ENCODE results near the gene NDST4. TPM values are rescaled to one million over a fixed set of nuclear protein-coding genes. Genes with fewer than 3 reads are reported as not detected.

NDST4 gene
- total and polyA plus RNA-seq, 2 of the 4 experiments (the other 2 are of a cell fraction): not detected

GRCh38 chr4:114860786-114861185 is 252.6 kb downstream of the NDST4 start:
- Histone ChIP-seq H2BK5ac (ENCODE audit: low read depth, low read length, poor library complexity, severe bottlenecking) (no peak overlapping the region), H3K4me1 (ENCODE audit: control insufficient read depth, insufficient read depth, low read length) (no peaks in the 10 kb centered on the region), H3K23ac (ENCODE audit: low read depth, low read length) (no peak overlapping the region), H3K56ac (ENCODE audit: extremely low read depth, insufficient read depth, low read length) (no peak overlapping the region), H2AK5ac (ENCODE audit: low read depth, low read length) (no peak overlapping the region), H4K20me1 (ENCODE audit: insufficient read depth, low read length) (no peaks in the 10 kb centered on the region), H3K4me3 (ENCODE audit: insufficient read depth, low read depth, low read length) (no peak overlapping the region), H2BK15ac (ENCODE audit: low read depth, low read length) (no peak overlapping the region), H3K4me2 (ENCODE audit: low read depth, low read length) (no peak overlapping the region), H4K5ac (ENCODE audit: low read depth, low read length) (no peak overlapping the region), H2BK20ac (ENCODE audit: low read depth, low read length) (no peak overlapping the region), H3K4ac (ENCODE audit: low read depth, low read length) (no peak overlapping the region), H3K14ac (replicated peaks; ENCODE audit: low read depth, low read length) (no peak overlapping the region), H4K91ac (ENCODE audit: insufficient read depth, low read depth, low read length) (no peak overlapping the region), H2AFZ (replicated peaks; ENCODE audit: low read length, poor library complexity) (no peak overlapping the region), H3K9me1 (ENCODE audit: insufficient read depth, low read length) (no peaks in the 10 kb centered on the region), H3K27me3 (ENCODE audit: control insufficient read depth, insufficient read depth, low read length) (no peaks in the 10 kb centered on the region), H3K9ac (ENCODE audit: low read depth, low read length) (no peak overlapping the region), H3K79me1 (ENCODE audit: low read depth in 1 of 2, low read length in 2 of 2) (no peaks in the 10 kb centered on the region), H3K27ac (ENCODE audit: insufficient read depth, low read length) (no peak overlapping the region), H2BK120ac (ENCODE audit: low read depth, low read length) (no peak overlapping the region), H3K36me3 (ENCODE audit: control insufficient read depth, insufficient read depth, low read length) (no peaks in the 10 kb centered on the region), H3K9me3 (ENCODE audit: control insufficient read depth, insufficient read depth, low read length) (no peaks in the 10 kb centered on the region), H2AK9ac (replicated peaks; ENCODE audit: low read depth, low read length, poor library complexity) (no peak overlapping the region), H3K18ac (ENCODE audit: low read depth, low read length) (no peak overlapping the region), H4K8ac (ENCODE audit: low read depth in 2 of 2, low read length in 2 of 2) (no peak overlapping the region)
- DNase-seq (no peak), ATAC-seq (ENCODE audit: low read depth) (no peak)
- in situ Hi-C loops (cut with MboI; ENCODE audit: low sequenced_read_pairs) (no loop called here), dilution Hi-C loops (cut with HindIII; ENCODE audit: low sequenced_read_pairs, unreplicated experiment) (no loop called here), intact Hi-C loops (cut with micrococcal nuclease) (no loop called here)
- no CpG with 5 or more reads among the region's 1 CpG for WGBS, 2 experiments (ENCODE audit: extremely low coverage in 2 of 2, insufficient read length in 1 of 2)
- CTCF ChIA-PET: interaction anchor here (0.7 kb wide), 1 partner anchor 308 kb away, joined by 3 read pairs; no protein-coding TSS in a partner anchor
- POLR2A ChIA-PET (ENCODE audit: unreplicated experiment): no interaction called here
- no peak for TF ChIP-seq MAZ (IDR thresholded peaks at IDR 0.05; ENCODE audit: borderline replicate concordance, low read depth, low read length)
- no peak for TF ChIP-seq NFE2L2 (IDR thresholded peaks at IDR 0.05; ENCODE audit: low read depth, low read length)
- TF ChIP-seq RAD21 (IDR thresholded peaks at IDR 0.05; ENCODE audit: low read length): no peak
- TF ChIP-seq SMC3 (IDR thresholded peaks at IDR 0.05; ENCODE audit: low read depth, low read length): no peak
- no peak for TF ChIP-seq CEBPB (IDR thresholded peaks at IDR 0.05; ENCODE audit: low read depth, low read length)
- no peak for TF ChIP-seq POLR2A (IDR thresholded peaks at IDR 0.05; ENCODE audit: low read depth, low read length)
- TF ChIP-seq MXI1 (IDR thresholded peaks at IDR 0.05; ENCODE audit: borderline replicate concordance, low read depth, low read length): no peak
- no peak for TF ChIP-seq ELK1 (IDR thresholded peaks at IDR 0.05; ENCODE audit: borderline replicate concordance, low read depth, low read length)
- no peak for TF ChIP-seq RCOR1 (IDR thresholded peaks at IDR 0.05; ENCODE audit: insufficient replicate concordance, low read length)
- TF ChIP-seq BHLHE40 (IDR thresholded peaks at IDR 0.05; ENCODE audit: low read depth, low read length): no peak
- BruUV-seq (replicated peaks): no TSS peak
